GM20000 (cell line): Measurements from ENCODE around the gene ITGB5.
"Not testable (repeated sequence)": the region's sequence is repeated elsewhere in the genome, so short reads cannot be mapped to it uniquely, and the experiment has no call there.

Experiments used
- DNase-seq: peaks from one replicate; pipeline ENCODE4 v3.0.0; 2012; ENCODE audit warnings: low spot score
- CTCF ChIP-seq: IDR thresholded peaks from 2 replicates; pipeline ENCODE4 v1.5.1; 2012; ENCODE audit warnings: mild to moderate bottlenecking, control low read depth; ENCODE audit errors: extremely low read depth, missing control alignments

The ITGB5 gene

GRCh38 chr3:124785973-124786372 is 101.2 kb downstream of the ITGB5 start:
- TF ChIP-seq CTCF, result no peak
- no peak for DNase-seq

- TF ChIP-seq CTCF, result no peak
- no peak for DNase-seq
Measured at GRCh38 chr3:124784686-124785382, 102.3 kb downstream of the ITGB5 start.

- DNase-seq, result no peak
- TF ChIP-seq CTCF, result no peak
Measured at GRCh38 chr3:124783696-124784095, 103.5 kb downstream of the ITGB5 start.

- not testable (repeated sequence) for DNase-seq
Measured at GRCh38 chr3:124782377-124782712, 104.8 kb downstream of the ITGB5 start.

GRCh38 chr3:124781476-124782376 is 105.4 kb downstream of the ITGB5 start:
- no peak for TF ChIP-seq CTCF
- no peak for DNase-seq

- TF ChIP-seq CTCF, result no peak
- no peak for DNase-seq
Measured at GRCh38 chr3:124780761-124781475, 106.2 kb downstream of the ITGB5 start.

- TF ChIP-seq CTCF, result no peak
- DNase-seq, result no peak
Measured at GRCh38 chr3:124780356-124780755, 106.8 kb downstream of the ITGB5 start.
